Measurements from ENCODE around the gene ADAMTS4. TPM values are rescaled to one million over a fixed set of nuclear protein-coding genes. Genes with fewer than 3 reads are reported as not detected.

Gene ADAMTS4
- total RNA-seq, 2 donors from 2014 or later = 0.55 to 3.4 TPM

- Histone ChIP-seq H3K4me3 (no peak overlapping the region), H3K36me3 (peaks cover 8 to 26% of the 10 kb centered on the region in 2 donors), H3K27me3 (replicated peaks; ENCODE audit: insufficient read depth) (no peaks in the 10 kb centered on the region), H3K27ac (peak overlapping the region in 1 of 2 donors; percentile 5), H3K4me1 (replicated peaks) (no peaks in the 10 kb centered on the region), H3K9me3 (no peaks in the 10 kb centered on the region)
- DNase-seq (ENCODE audit: low spot score) = peak; percentile 52
- TF ChIP-seq POLR2AphosphoS5 (IDR thresholded peaks at IDR 0.05) = peak; percentile 33
- no peak for TF ChIP-seq POLR2A (IDR thresholded peaks at IDR 0.05)
- TF ChIP-seq CTCF (IDR thresholded peaks at IDR 0.05) = peak; percentile 63 to 91 (median 76)
- 35% methylated on average over 11 of the region's 11 CpGs for WGBS
- intact Hi-C loops (cut with DNase I) = no loop called here
These were observed 11.0 kb upstream of the ADAMTS4 start for GRCh38 chr1:161209790-161210409.

- intact Hi-C loops (cut with DNase I) = no loop called here
- 61% methylated on average over 8 of the region's 8 CpGs for WGBS
- Histone ChIP-seq H3K36me3 (peaks cover 0 to 8% of the 10 kb centered on the region in 2 donors), H3K4me1 (replicated peaks) (no peaks in the 10 kb centered on the region), H3K9me3 (no peaks in the 10 kb centered on the region), H3K27me3 (replicated peaks; ENCODE audit: insufficient read depth) (no peaks in the 10 kb centered on the region), H3K27ac (peak overlapping the region; percentile 74 to 77), H3K4me3 (no peak overlapping the region)
- DNase-seq (ENCODE audit: low spot score) = peak; percentile 43
- TF ChIP-seq POLR2A (IDR thresholded peaks at IDR 0.05) (no peak), POLR2AphosphoS5 (IDR thresholded peaks at IDR 0.05) (peak; percentile 87)
These were observed 8.3 kb upstream of the ADAMTS4 start for GRCh38 chr1:161207173-161207572.

DNA sequence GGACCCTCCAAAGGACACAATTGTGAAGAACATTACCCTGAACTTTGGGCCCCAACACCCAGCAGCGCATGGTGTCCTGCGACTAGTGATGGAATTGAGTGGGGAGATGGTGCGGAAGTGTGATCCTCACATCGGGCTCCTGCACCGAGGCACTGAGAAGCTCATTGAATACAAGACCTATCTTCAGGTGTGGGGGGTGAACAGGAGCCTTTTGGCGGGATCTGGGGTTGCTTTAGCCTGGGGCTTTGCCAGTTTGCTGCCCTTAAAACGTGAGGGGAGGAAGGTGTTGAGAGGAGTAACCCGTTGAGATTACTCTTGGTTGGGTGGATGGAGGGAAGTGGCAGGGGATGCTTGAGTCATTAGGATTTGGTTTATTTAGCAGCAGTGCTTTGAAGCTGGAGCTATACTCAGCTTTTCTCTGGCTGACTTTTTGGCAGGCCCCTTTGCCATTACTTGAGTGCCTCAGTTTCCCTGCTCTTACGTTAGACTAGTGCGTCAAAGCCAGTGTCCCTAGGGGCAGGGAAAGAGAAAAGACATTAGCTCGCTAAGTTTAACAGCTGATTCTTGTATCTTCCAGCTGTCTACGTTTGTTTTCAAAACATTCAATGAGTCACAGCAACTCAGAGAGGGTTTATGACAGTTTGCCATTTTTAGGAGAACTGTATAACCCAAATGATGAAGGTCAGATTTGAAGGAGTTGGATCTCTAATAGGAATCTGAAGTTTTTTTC lies 7.7 kb upstream of the ADAMTS4 start:
- DNase-seq (ENCODE audit: low spot score) = no peak
- no peak for TF ChIP-seq CTCF (IDR thresholded peaks at IDR 0.05)
- no peak for TF ChIP-seq POLR2AphosphoS5 (IDR thresholded peaks at IDR 0.05)
- TF ChIP-seq POLR2A (IDR thresholded peaks at IDR 0.05) = no peak
- H3K27me3 ChIP-seq (replicated peaks; ENCODE audit: insufficient read depth) = no peaks in the 10 kb centered on the region
- H3K27ac ChIP-seq = peak overlapping the region; percentile 74 to 77
- no peaks in the 10 kb centered on the region for H3K9me3 ChIP-seq
- peaks cover 0 to 4% of the 10 kb centered on the region in 2 donors for H3K36me3 ChIP-seq
- intact Hi-C loops (cut with DNase I) = no loop called here
- WGBS = 73% methylated on average over 12 of the region's 12 CpGs
- no peak overlapping the region for H3K4me3 ChIP-seq
- no peaks in the 10 kb centered on the region for H3K4me1 ChIP-seq (replicated peaks)

GRCh38 chr1:161201836-161202712 lies 3.2 kb upstream of the ADAMTS4 start, which contains the start of gene NDUFS2:
TSS of gene NDUFS2 (plus strand) at chr1:161202367. CDS start at chr1:161202386, 19 bp downstream.
- intact Hi-C loops (cut with DNase I) = loop anchor here (5.0 kb wide), 2 partner anchors 110 to 185 kb away; partner anchors contain the start of gene SDHC
- peak; percentile 99 for DNase-seq (ENCODE audit: low spot score)
- TF ChIP-seq POLR2AphosphoS5 (IDR thresholded peaks at IDR 0.05) = peak; percentile 97
- TF ChIP-seq POLR2A (IDR thresholded peaks at IDR 0.05) = peak; percentile 75
- peak in 1 of 4 experiments; percentile 6 for TF ChIP-seq CTCF (IDR thresholded peaks at IDR 0.05)
- peak within 1 kb of the TSS; percentile 62 to 69 for H3K4me3 ChIP-seq
- no peaks in the 10 kb centered on the region for H3K4me1 ChIP-seq (replicated peaks)
- WGBS = under 1% methylated on average over 51 of the region's 53 CpGs
- no peaks in the 10 kb centered on the region for H3K36me3 ChIP-seq
- no peaks in the 10 kb centered on the region for H3K27me3 ChIP-seq (replicated peaks; ENCODE audit: insufficient read depth)
- H3K27ac ChIP-seq = peak within 1 kb of the TSS; percentile 96 to 97
- no peaks in the 10 kb centered on the region for H3K9me3 ChIP-seq
